H9 (cell line): ENCODE data around the gene NR2F2. TPM values are rescaled to one million over a fixed set of nuclear protein-coding genes. Genes with fewer than 3 reads are reported as not detected.

Source experiments
- DNase-seq: peaks from one replicate; pipeline ENCODE4 v3.0.0-alpha.2; 2017
- H2AFZ ChIP-seq: one replicate; pipeline ENCODE4 v1.6.1; 2013; ENCODE audit warnings: mild to moderate bottlenecking, low read length, control low read depth, moderate library complexity
- H2AK5ac ChIP-seq: 2 replicates; pipeline ENCODE4 v1.6.1; 2013; ENCODE audit warnings: low read length, control low read depth, mixed read lengths; ENCODE audit not compliant: insufficient read length
- H2BK120ac ChIP-seq: one replicate; pipeline ENCODE4 v1.6.1; 2013; ENCODE audit warnings: low read depth, mild to moderate bottlenecking, low read length, control low read depth, inconsistent platforms; ENCODE audit not compliant: poor library complexity, severe bottlenecking
- H2BK12ac ChIP-seq: 2 replicates; pipeline ENCODE4 v1.6.1; 2013; ENCODE audit warnings: low read length, control low read depth, mixed read lengths, low read depth; ENCODE audit not compliant: insufficient read length
- H2BK15ac ChIP-seq: 2 replicates; pipeline ENCODE4 v1.6.1; 2013; ENCODE audit warnings: low read depth, low read length, control low read depth
- H2BK20ac ChIP-seq: one replicate; pipeline ENCODE4 v1.6.1; 2013; ENCODE audit warnings: low read depth, mild to moderate bottlenecking, low read length, control low read depth, inconsistent platforms; ENCODE audit not compliant: poor library complexity, severe bottlenecking
- H2BK5ac ChIP-seq: 2 replicates; pipeline ENCODE4 v1.6.1; 2013; ENCODE audit warnings: low read length, control low read depth, mixed read lengths; ENCODE audit not compliant: insufficient read length
- H3K14ac ChIP-seq: 2 replicates; pipeline ENCODE4 v1.6.1; 2013; ENCODE audit warnings: low read length, control low read depth; ENCODE audit not compliant: insufficient read depth
- H3K18ac ChIP-seq: 2 replicates; pipeline ENCODE4 v1.6.1; 2013; ENCODE audit warnings: low read depth, mild to moderate bottlenecking, mixed read lengths, low read length, control low read depth; ENCODE audit not compliant: insufficient read length
- H3K23ac ChIP-seq: 2 replicates; pipeline ENCODE4 v1.6.1; 2013; ENCODE audit warnings: low read length, control low read depth, mixed read lengths, low read depth; ENCODE audit not compliant: insufficient read length
- H3K23me2 ChIP-seq: 2 replicates; pipeline ENCODE4 v1.6.1; 2013; ENCODE audit warnings: low read depth, mild to moderate bottlenecking, mixed read lengths, low read length, control low read depth; ENCODE audit not compliant: insufficient read length, poor library complexity, severe bottlenecking
- H3K27ac ChIP-seq: 2 replicates; pipeline ENCODE4 v1.5.1; 2013; ENCODE audit warnings: low read length, control low read depth, mixed read lengths, low read depth; ENCODE audit not compliant: insufficient read length
- H3K27me3 ChIP-seq: 2 replicates; pipeline ENCODE4 v1.6.1; 2013; ENCODE audit warnings: low read length, control low read depth, inconsistent platforms; ENCODE audit not compliant: insufficient read depth
- H3K4ac ChIP-seq: 2 replicates; pipeline ENCODE4 v1.6.1; 2013; ENCODE audit warnings: low read depth, mild to moderate bottlenecking, control low read depth, inconsistent platforms, low read length, moderate library complexity
- H3K4me1 ChIP-seq: 2 replicates; pipeline ENCODE4 v1.6.1; 2013; ENCODE audit warnings: low read length, control low read depth, inconsistent platforms; ENCODE audit not compliant: insufficient read depth
- H3K4me2 ChIP-seq: 2 replicates; pipeline ENCODE4 v1.6.1; 2013; ENCODE audit warnings: low read length, control low read depth, mixed read lengths; ENCODE audit not compliant: insufficient read length, insufficient read depth
- H3K56ac ChIP-seq: 2 replicates; pipeline ENCODE4 v1.6.1; 2013; ENCODE audit warnings: low read depth, mild to moderate bottlenecking, mixed read lengths, low read length, control low read depth; ENCODE audit not compliant: insufficient read length
- H3K79me1 ChIP-seq: 2 replicates; pipeline ENCODE4 v1.6.1; 2013; ENCODE audit warnings: low read depth, mild to moderate bottlenecking, moderate library complexity, low read length, control low read depth, inconsistent platforms; ENCODE audit not compliant: insufficient read depth, poor library complexity, severe bottlenecking
- H3K79me2 ChIP-seq: 2 replicates; pipeline ENCODE4 v1.6.1; 2013; ENCODE audit warnings: low read length, control low read depth, inconsistent platforms; ENCODE audit not compliant: insufficient read depth
- H3K9ac ChIP-seq: 2 replicates; pipeline ENCODE4 v1.6.1; 2013; ENCODE audit warnings: low read length, control low read depth, mixed read lengths; ENCODE audit not compliant: insufficient read length; ENCODE audit errors: extremely low read depth
- H3K9me3 ChIP-seq: one replicate; pipeline ENCODE4 v1.6.1; 2013; ENCODE audit warnings: low read depth, low read length, inconsistent platforms; ENCODE audit not compliant: control insufficient read depth
- H3T11ph ChIP-seq: one replicate; pipeline ENCODE4 v1.6.1; 2013; ENCODE audit warnings: mild to moderate bottlenecking, low read length, control low read depth, inconsistent platforms
- H4K20me1 ChIP-seq: one replicate; pipeline ENCODE4 v1.6.1; 2013; ENCODE audit not compliant: control insufficient read depth, insufficient read length, insufficient read depth
- H4K5ac ChIP-seq: 2 replicates; pipeline ENCODE4 v1.6.1; 2013; ENCODE audit warnings: low read depth, mild to moderate bottlenecking, mixed read lengths, low read length, control low read depth; ENCODE audit not compliant: insufficient read length
- H4K8ac ChIP-seq: replicated peaks from 2 replicates; pipeline ENCODE4 v1.6.1; 2013; ENCODE audit warnings: low read length, control low read depth, mixed read lengths, low read depth; ENCODE audit not compliant: insufficient read length
- H4K91ac ChIP-seq: 2 replicates; pipeline ENCODE4 v1.6.1; 2013; ENCODE audit warnings: low read depth, mild to moderate bottlenecking, moderate library complexity, mixed read lengths, low read length, control low read depth; ENCODE audit not compliant: insufficient read length
- H3K27ac Mint-ChIP-seq, 3 experiments: 2 replicates in 2 of 3; 3 replicates in 1 of 3; pipeline ENCODE4 v1.8.0; 2020 to 2021; ENCODE audit warnings: mixed read lengths in 3 of 3, mild to moderate bottlenecking in 1 of 3, moderate library complexity in 1 of 3
- H3K27me3 Mint-ChIP-seq: 2 replicates; pipeline ENCODE4 v1.8.0; 2021; ENCODE audit warnings: low read depth, mild to moderate bottlenecking, moderate library complexity, mixed read lengths
- H3K36me3 Mint-ChIP-seq, 3 experiments: 2 replicates in 2 of 3; 3 replicates in 1 of 3; pipeline ENCODE4 v1.8.0; 2020 to 2021; ENCODE audit warnings: low read depth in 3 of 3, mixed read lengths in 3 of 3; ENCODE audit not compliant: insufficient read depth in 1 of 3
- H3K4me1 Mint-ChIP-seq, 2 experiments: 2 replicates each; pipeline ENCODE4 v1.8.0; 2020; ENCODE audit warnings: mixed read lengths in 2 of 2
- H3K4me3 Mint-ChIP-seq, 2 experiments: 2 replicates in 1 of 2; 3 replicates in 1 of 2; pipeline ENCODE4 v1.8.0; 2020 to 2021; ENCODE audit warnings: mild to moderate bottlenecking in 2 of 2, mixed read lengths in 2 of 2, moderate library complexity in 1 of 2
- H3K9me3 Mint-ChIP-seq, 2 experiments: 2 replicates in 1 of 2; 3 replicates in 1 of 2; pipeline ENCODE4 v1.8.0; 2020; ENCODE audit warnings: mild to moderate bottlenecking in 2 of 2, mixed read lengths in 2 of 2, moderate library complexity in 1 of 2
- WGBS: extraction: QIAGEN DNeasy Blood & Tissue Kit; methylation state at CpG from one replicate; pipeline ENCODE4 v1.1.7; 2013; ENCODE audit warnings: missing lambda C conversion rate, low lambda C conversion rate, mixed read lengths; ENCODE audit not compliant: insufficient read length; ENCODE audit errors: extremely low coverage; 5-methylcytosine and 5-hydroxymethylcytosine counted together
- total RNA-seq: library from RNA; stranded (reverse); gene quantifications from 2 replicates; pipeline ENCODE4 v1.2.1, GENCODE V29; 2021
- TF ChIP-seq, protein P1 (sequence below): fragments of 200-600 bp; sonication (generic); conservative IDR thresholded peaks from 3 replicates; pipeline ENCODE4 v1.8.0; 2021; ENCODE audit warnings: antibody characterized with exemption, mild to moderate bottlenecking

Gene NR2F2
- total RNA-seq, 1 experiment from 2014 or later, result 0.24 TPM

DNA sequence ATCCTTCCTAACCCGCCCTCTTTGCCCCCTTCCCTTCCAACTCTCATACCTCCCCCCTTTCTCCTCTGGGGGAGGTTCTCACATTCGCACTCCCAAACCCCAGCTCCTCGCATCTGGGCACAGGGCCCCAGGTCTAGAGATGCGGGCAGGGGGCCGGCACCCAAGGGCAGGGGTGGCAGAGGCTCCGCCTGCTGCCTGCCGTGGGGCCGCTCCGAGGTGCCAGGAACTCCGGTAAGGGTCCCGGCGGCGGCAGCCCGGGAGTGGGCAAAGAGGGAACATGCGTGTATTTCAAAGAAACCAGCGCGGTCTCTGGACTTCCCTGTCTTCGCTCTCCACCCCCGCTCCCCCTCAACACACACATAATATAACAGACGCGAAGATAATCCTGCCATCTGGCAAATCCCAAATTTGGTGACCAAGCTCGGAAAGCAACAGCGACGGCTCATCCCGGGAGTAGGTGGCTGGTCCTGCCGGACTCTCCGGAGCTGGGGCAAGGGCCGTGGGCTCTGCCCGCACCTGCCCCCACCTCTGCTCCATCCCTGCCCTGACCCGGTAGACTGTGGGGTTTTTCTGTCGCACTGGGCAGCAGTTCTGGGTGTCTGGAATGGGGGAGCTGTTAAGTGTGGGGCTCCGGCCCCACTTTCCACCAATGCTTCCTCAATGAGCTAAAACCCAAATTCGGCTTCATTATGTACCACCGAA lies 31.0 kb downstream of the NR2F2 start:
- Histone ChIP-seq H4K91ac (no peak overlapping the region), H3K27me3 (peaks cover 97% of the 10 kb centered on the region), H3K9ac (no peak overlapping the region), H4K8ac (no peak overlapping the region), H3K27ac (no peak overlapping the region), H3K79me2 (no peaks in the 10 kb centered on the region), H2BK120ac (no peak overlapping the region), H3K9me3 (no peaks in the 10 kb centered on the region), H4K5ac (no peak overlapping the region), H3K4ac (no peak overlapping the region), H3K14ac (no peak overlapping the region), H2BK5ac (no peak overlapping the region), H3K56ac (no peak overlapping the region), H3K23me2 (peaks cover 8% of the 10 kb centered on the region), H4K20me1 (no peaks in the 10 kb centered on the region), H3K79me1 (no peaks in the 10 kb centered on the region), H3K23ac (no peak overlapping the region), H2BK15ac (no peak overlapping the region), H2BK12ac (no peak overlapping the region), H3T11ph (no peak overlapping the region), H3K4me1 (0 out of 2 replicates have a peak, but pooled peaks cover 2% of the 10 kb centered on the region), H3K18ac (no peak overlapping the region), H2BK20ac (no peak overlapping the region), H2AFZ (no peak overlapping the region), H2AK5ac (no peak overlapping the region), H3K4me2 (peak overlapping the region; percentile 76)
- Mint-ChIP-seq H3K27me3 (no peaks in the 10 kb centered on the region), H3K4me3 (peak overlapping the region in 1 of 2 experiments; percentile 78; a peak in 2 of 5 replicates), H3K9me3 (peaks cover 2 to 7% of the 10 kb centered on the region in 2 experiments; a peak in 3 of 5 replicates), H3K27ac (no peak overlapping the region), H3K4me1 (peaks cover 20 to 67% of the 10 kb centered on the region in 2 experiments), H3K36me3 (peaks cover 0 to 2% (median 0%) of the 10 kb centered on the region in 3 experiments; a peak in 2 of 7 replicates)
- TF ChIP-seq, protein P1, sequence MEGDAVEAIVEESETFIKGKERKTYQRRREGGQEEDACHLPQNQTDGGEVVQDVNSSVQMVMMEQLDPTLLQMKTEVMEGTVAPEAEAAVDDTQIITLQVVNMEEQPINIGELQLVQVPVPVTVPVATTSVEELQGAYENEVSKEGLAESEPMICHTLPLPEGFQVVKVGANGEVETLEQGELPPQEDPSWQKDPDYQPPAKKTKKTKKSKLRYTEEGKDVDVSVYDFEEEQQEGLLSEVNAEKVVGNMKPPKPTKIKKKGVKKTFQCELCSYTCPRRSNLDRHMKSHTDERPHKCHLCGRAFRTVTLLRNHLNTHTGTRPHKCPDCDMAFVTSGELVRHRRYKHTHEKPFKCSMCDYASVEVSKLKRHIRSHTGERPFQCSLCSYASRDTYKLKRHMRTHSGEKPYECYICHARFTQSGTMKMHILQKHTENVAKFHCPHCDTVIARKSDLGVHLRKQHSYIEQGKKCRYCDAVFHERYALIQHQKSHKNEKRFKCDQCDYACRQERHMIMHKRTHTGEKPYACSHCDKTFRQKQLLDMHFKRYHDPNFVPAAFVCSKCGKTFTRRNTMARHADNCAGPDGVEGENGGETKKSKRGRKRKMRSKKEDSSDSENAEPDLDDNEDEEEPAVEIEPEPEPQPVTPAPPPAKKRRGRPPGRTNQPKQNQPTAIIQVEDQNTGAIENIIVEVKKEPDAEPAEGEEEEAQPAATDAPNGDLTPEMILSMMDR, result no peak
- peak; percentile 44 for DNase-seq
- WGBS, result no CpG with 5 or more reads among the region's 34 CpGs
